Measurements from ENCODE around the gene NR1H4. TPM values are rescaled to one million over a fixed set of nuclear protein-coding genes. Genes with fewer than 3 reads are reported as not detected.

NR1H4 gene
- total and polyA plus RNA-seq, 2 of the 13 experiments (the other 11 are each of a cell fraction or from before 2014, with no cell fraction given) = 27.3 to 114 TPM

DNA sequence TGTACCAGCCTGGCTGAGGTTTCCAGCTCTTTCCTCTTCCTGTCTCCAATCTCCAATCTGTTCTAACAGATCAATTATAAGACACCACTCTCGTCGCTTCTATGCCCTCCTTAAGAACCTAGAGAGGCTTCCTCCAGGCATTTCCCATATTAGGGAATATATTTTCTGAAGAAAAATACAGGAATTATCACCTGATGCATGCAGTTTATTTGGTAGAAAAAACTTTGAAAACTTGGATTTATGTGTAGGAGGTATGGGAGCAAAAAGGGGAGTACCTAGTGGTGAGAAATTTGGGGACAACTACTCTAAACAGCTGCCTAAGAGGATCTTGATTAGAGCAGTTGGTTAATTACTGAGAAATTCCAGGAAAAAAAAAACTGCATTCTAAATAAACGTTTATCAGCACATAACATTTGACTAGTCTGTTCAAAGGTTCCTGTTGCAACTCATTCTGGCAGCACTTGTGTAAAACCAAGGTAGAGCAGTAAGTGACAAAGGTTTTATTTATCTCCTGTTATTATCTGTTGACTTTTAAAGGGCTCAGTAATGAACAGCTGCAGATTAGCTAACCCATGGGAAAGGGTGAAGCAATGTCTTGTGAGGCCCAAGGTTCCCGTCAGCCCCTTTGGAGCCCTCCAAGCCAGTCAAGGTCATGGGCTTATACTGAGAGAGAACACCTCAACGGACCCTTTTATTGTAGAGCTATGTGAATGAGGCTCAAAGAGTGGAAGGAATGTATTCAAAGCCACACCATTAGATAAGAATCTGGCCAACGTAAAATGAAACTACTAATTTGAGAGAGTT, 36.4 kb upstream of the NR1H4 start (continued):
- 0 out of 2 replicates have a peak, but pooled peaks have one; percentile 33 for TF ChIP-seq STAT5B (CRISPR knock-in tag; IDR thresholded peaks at IDR 0.05)
- no peak for TF ChIP-seq AGO1 (IDR thresholded peaks at IDR 0.05; ENCODE audit: low read depth, low read length, poor library complexity, severe bottlenecking)
- TF ChIP-seq GTF2F1 (IDR thresholded peaks at IDR 0.05; ENCODE audit: low read length) = no peak
- TF ChIP-seq ZNF589 (CRISPR knock-in tag; conservative IDR thresholded peaks at IDR 0.05) = no peak
- peak; percentile 87 for TF ChIP-seq ZEB1 (IDR thresholded peaks at IDR 0.05; ENCODE audit: insufficient replicate concordance, low read depth)
- no peak for TF ChIP-seq ZNF296 (CRISPR knock-in tag; conservative IDR thresholded peaks at IDR 0.05)
- TF ChIP-seq ZNF614 (CRISPR knock-in tag; IDR thresholded peaks at IDR 0.05; ENCODE audit: borderline replicate concordance) = peak; percentile 91
- peak; percentile 99 for TF ChIP-seq FOXJ3 (CRISPR knock-in tag; IDR thresholded peaks at IDR 0.05; ENCODE audit: borderline replicate concordance)
- no peak for TF ChIP-seq ZNF263 (CRISPR knock-in tag; IDR thresholded peaks at IDR 0.05)
- no peak for TF ChIP-seq PHF20 (CRISPR knock-in tag; IDR thresholded peaks at IDR 0.05)
- TF ChIP-seq, protein P1, sequence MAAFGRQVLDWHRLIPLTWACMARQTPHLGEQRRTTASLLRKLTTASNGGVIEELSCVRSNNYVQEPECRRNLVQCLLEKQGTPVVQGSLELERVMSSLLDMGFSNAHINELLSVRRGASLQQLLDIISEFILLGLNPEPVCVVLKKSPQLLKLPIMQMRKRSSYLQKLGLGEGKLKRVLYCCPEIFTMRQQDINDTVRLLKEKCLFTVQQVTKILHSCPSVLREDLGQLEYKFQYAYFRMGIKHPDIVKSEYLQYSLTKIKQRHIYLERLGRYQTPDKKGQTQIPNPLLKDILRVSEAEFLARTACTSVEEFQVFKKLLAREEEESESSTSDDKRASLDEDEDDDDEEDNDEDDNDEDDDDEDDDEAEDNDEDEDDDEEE (CRISPR knock-in tag; IDR thresholded peaks at IDR 0.05) = no peak
- TF ChIP-seq POLR2AphosphoS5 (IDR thresholded peaks at IDR 0.05; ENCODE audit: low read depth, low read length) = no peak
- TF ChIP-seq FOSL1 (CRISPR knock-in tag; IDR thresholded peaks at IDR 0.05; ENCODE audit: borderline replicate concordance) = no peak
- TF ChIP-seq ZNF44 (CRISPR knock-in tag; IDR thresholded peaks at IDR 0.05) = no peak
- TF ChIP-seq, protein P2, sequence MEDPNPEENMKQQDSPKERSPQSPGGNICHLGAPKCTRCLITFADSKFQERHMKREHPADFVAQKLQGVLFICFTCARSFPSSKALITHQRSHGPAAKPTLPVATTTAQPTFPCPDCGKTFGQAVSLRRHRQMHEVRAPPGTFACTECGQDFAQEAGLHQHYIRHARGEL (CRISPR knock-in tag; IDR thresholded peaks at IDR 0.05) = no peak
- peak; percentile 97 for TF ChIP-seq MED13 (CRISPR knock-in tag; IDR thresholded peaks at IDR 0.05)
- no peak for TF ChIP-seq SNRNP70 (IDR thresholded peaks at IDR 0.05; ENCODE audit: low read depth, low read length)
- TF ChIP-seq RXRA (CRISPR knock-in tag; IDR thresholded peaks at IDR 0.05) = peak; percentile 93; the same call in 1 of the 2 replicates
- peak; percentile 24; the same call in 1 of the 2 replicates for TF ChIP-seq MEIS1 (CRISPR knock-in tag; IDR thresholded peaks at IDR 0.05; ENCODE audit: borderline replicate concordance)
- peak; percentile 91 for TF ChIP-seq NFIC (IDR thresholded peaks at IDR 0.05; ENCODE audit: low read length)
- TF ChIP-seq SNAI1 (CRISPR knock-in tag; IDR thresholded peaks at IDR 0.05; ENCODE audit: borderline replicate concordance) = no peak
- TF ChIP-seq ONECUT2 (CRISPR knock-in tag; IDR thresholded peaks at IDR 0.05) = peak; percentile 65; the same call in 1 of the 2 replicates
- TF ChIP-seq TEAD3 (CRISPR knock-in tag; optimal IDR thresholded peaks at IDR 0.05; ENCODE audit: borderline replicate concordance) = peak; percentile 90
- TF ChIP-seq ZNF619 (CRISPR knock-in tag; IDR thresholded peaks at IDR 0.05) = no peak
- peak; percentile 90 for TF ChIP-seq MED8 (CRISPR knock-in tag; IDR thresholded peaks at IDR 0.05; ENCODE audit: insufficient replicate concordance)
- TF ChIP-seq ZNF672 (CRISPR knock-in tag; IDR thresholded peaks at IDR 0.05) = no peak
- no peak for TF ChIP-seq THYN1 (CRISPR knock-in tag; IDR thresholded peaks at IDR 0.05; ENCODE audit: borderline replicate concordance, low read depth)
- TF ChIP-seq, protein P3, sequence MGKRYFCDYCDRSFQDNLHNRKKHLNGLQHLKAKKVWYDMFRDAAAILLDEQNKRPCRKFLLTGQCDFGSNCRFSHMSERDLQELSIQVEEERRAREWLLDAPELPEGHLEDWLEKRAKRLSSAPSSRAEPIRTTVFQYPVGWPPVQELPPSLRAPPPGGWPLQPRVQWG (CRISPR knock-in tag; IDR thresholded peaks at IDR 0.05; ENCODE audit: borderline replicate concordance, low read depth) = no peak
- peak; percentile 92 for TF ChIP-seq PPARG (CRISPR knock-in tag; conservative IDR thresholded peaks at IDR 0.05)
- TF ChIP-seq KLF6 (CRISPR knock-in tag; IDR thresholded peaks at IDR 0.05) = peak; percentile 75; the same call in 1 of the 2 replicates
- TF ChIP-seq ZNF232 (CRISPR knock-in tag; IDR thresholded peaks at IDR 0.05; ENCODE audit: borderline replicate concordance) = peak; percentile 96
- TF ChIP-seq ZNF180 (CRISPR knock-in tag; IDR thresholded peaks at IDR 0.05; ENCODE audit: borderline replicate concordance, low read depth) = no peak
